ENCODE measurements around the gene SLC9A9. TPM values are rescaled to one million over a fixed set of nuclear protein-coding genes. Genes with fewer than 3 reads are reported as not detected.

The SLC9A9 gene
- total RNA-seq, 1 experiment from 2014 or later, result 2.2 TPM

DNA sequence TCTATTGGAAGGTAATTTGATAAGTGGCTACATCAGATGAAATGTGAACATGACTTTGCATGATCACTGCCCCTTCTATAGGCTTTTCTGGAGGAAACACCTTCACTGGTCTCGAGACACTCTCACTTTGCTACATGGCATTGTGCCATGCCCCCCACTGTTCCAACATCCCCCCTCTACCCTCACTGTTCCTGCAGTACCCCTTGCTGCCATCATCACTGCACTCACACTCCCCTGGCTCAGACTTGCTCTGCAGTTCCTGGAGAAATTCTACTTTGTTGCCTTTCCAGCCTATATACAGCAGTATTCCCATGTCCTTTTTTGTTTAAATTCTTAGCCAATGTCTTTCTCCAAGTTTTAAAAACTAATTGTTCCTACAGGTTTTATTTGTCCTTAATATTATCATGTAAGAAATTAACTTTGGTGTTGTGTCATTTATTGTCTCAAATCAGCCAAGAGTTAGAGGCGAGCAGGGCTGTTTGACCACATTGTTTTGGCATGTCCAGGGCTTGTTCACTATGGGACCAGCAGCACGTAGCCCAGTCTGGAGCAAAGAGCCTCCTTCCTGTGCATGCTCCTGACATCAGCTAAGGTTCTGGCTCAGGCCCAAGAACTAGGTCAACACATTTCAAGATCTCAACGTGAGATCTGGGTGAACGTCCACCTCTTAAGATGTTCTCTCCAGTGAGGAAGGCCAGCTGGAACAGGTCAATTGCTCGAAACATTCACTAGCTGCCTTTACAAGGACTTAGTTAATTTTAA is 246.4 kb downstream of the SLC9A9 start:
- no TSS peak for BruUV-seq (replicated peaks)
- H3K36me3 Mint-ChIP-seq (ENCODE audit: insufficient read depth, unreplicated experiment), result no peaks in the 10 kb centered on the region
- intact Hi-C loops (cut with micrococcal nuclease), result no loop called here
- DNase-seq (ENCODE audit: unreplicated experiment), result peak; percentile 78
- ChIA-PET POLR2A (interaction anchor here (0.7 to 2.3 kb wide), 6 partner anchors 9 to 482 kb away, joined by 3 to 17 read pairs (median 4); partner anchors contain the start of gene CHST2), CTCF (interaction anchor here (0.5 to 0.9 kb wide), 3 partner anchors 71 to 142 kb away, joined by 3 to 4 read pairs (median 3); no protein-coding TSS in a partner anchor)
- peak overlapping the region; percentile 93 for H3K27ac Mint-ChIP-seq (ENCODE audit: low read depth, unreplicated experiment)
- H3K9me3 Mint-ChIP-seq (ENCODE audit: unreplicated experiment), result no peaks in the 10 kb centered on the region
- TF ChIP-seq, protein P1, sequence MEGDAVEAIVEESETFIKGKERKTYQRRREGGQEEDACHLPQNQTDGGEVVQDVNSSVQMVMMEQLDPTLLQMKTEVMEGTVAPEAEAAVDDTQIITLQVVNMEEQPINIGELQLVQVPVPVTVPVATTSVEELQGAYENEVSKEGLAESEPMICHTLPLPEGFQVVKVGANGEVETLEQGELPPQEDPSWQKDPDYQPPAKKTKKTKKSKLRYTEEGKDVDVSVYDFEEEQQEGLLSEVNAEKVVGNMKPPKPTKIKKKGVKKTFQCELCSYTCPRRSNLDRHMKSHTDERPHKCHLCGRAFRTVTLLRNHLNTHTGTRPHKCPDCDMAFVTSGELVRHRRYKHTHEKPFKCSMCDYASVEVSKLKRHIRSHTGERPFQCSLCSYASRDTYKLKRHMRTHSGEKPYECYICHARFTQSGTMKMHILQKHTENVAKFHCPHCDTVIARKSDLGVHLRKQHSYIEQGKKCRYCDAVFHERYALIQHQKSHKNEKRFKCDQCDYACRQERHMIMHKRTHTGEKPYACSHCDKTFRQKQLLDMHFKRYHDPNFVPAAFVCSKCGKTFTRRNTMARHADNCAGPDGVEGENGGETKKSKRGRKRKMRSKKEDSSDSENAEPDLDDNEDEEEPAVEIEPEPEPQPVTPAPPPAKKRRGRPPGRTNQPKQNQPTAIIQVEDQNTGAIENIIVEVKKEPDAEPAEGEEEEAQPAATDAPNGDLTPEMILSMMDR (IDR thresholded peaks at IDR 0.05; ENCODE audit: unreplicated experiment), result no peak
- peaks cover 25% of the 10 kb centered on the region for H3K4me1 Mint-ChIP-seq (ENCODE audit: insufficient read depth, unreplicated experiment)
- H3K4me3 Mint-ChIP-seq (ENCODE audit: unreplicated experiment), result no peak overlapping the region
- no peaks in the 10 kb centered on the region for H3K27me3 Mint-ChIP-seq (ENCODE audit: insufficient read depth, unreplicated experiment)

DNA sequence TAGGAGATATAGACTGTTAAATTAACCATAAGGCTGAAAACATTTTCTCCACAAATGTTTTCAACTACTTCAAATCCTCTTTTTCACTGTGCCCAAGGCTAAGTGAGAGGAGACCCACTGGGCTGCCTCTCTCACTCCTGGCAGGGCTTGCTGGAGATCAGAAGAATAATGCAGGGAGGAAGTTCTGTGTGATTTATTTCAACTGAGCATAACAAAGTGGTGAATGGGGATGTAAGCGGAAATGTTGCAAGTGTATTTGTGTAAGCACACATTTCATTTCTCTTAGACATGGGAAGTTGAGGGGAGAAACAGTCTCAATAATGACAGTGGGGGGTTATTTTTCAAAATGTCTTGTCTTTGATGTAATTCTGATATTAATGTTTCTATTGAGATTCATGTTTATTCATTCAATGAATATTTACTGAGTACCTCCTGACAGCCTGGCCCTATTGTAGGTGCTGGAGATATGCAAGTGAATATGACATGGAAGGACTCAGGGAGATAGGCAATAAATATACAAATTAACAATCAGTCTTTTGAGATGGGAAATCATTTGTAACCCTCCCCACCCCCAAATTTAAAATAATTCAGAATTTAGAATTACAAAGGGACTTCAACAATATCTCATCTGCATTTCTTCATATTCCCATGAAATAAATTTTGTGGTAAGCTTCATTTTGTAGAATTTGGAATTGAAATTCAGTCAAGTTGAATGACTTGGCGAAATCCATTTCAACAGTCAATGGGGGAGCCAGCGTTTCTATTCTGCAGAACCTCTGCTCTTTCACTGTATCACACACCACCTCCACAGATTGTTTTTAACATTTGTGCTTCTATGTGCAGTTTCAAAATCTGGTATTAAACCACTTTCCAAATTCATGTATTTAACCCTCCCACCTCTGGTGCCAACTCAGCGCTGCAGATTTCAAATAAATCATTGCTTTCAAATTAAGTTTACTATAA is 247.2 kb downstream of the SLC9A9 start:
- ChIA-PET POLR2A (interaction anchor here (0.8 to 2.3 kb wide), 3 partner anchors 8 to 33 kb away, joined by 3 to 17 read pairs (median 5); no protein-coding TSS in a partner anchor), CTCF (no interaction called here)
- DNase-seq (ENCODE audit: unreplicated experiment), result peak; percentile 60
- H3K9me3 Mint-ChIP-seq (ENCODE audit: unreplicated experiment), result no peaks in the 10 kb centered on the region
- H3K27ac Mint-ChIP-seq (ENCODE audit: low read depth, unreplicated experiment), result peak overlapping the region; percentile 93
- H3K36me3 Mint-ChIP-seq (ENCODE audit: insufficient read depth, unreplicated experiment), result no peaks in the 10 kb centered on the region
- no peak overlapping the region for H3K4me3 Mint-ChIP-seq (ENCODE audit: unreplicated experiment)
- TF ChIP-seq, protein P1 (IDR thresholded peaks at IDR 0.05; ENCODE audit: unreplicated experiment), result no peak
- intact Hi-C loops (cut with micrococcal nuclease), result no loop called here
- H3K27me3 Mint-ChIP-seq (ENCODE audit: insufficient read depth, unreplicated experiment), result no peaks in the 10 kb centered on the region
- BruUV-seq (replicated peaks), result no TSS peak
- H3K4me1 Mint-ChIP-seq (ENCODE audit: insufficient read depth, unreplicated experiment), result peaks cover 19% of the 10 kb centered on the region

DNA sequence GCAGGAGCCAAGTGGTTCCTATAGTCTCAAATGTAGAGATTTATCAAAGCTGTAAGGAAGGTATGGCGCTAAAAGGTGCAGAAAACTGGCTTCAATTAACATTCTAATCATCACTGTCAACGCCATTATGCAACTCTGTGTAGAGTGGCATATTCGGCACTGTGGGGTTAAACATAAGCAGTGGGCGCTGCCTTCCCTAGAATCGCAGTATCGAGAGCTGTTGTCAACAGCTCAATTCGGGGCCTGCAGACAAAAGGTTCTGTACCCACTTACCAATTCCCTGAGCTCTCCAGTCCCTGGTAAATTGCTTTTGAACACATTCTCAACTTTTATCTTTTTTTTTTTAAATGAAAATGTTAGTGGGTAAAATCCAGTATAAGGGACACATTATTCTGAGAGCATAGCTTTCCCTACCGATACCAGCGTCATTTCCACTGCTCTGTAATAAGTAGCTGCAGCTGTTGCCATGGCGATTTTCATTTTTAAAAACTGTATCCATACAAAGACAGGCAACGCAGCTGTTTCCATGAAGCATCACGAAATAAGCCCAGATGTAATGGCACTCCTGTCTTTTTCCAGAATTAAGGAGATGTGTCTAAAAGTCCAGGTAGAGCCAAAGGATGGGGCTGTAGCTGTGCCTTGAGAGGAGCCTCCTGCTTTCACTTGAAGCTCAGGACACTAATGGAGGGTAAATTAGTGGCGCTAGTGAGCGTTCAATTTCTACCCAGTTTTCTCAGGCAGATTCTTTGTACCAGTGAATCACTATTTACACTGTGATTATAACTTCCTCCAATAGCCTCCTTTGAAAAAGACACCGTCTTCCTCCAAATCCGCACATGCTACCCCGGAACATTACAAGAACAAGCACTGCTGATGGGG is 250.3 kb downstream of the SLC9A9 start:
- POLR2A ChIA-PET, result interaction anchor here (0.6 kb wide), 1 partner anchor 492 kb away, joined by 3 read pairs; no protein-coding TSS in a partner anchor
- CTCF ChIA-PET, result interaction anchor here (0.5 to 1.4 kb wide), 7 partner anchors 15 to 979 kb away, joined by 3 to 5 read pairs (median 3); no protein-coding TSS in a partner anchor
- Mint-ChIP-seq H3K27me3 (ENCODE audit: insufficient read depth, unreplicated experiment) (no peaks in the 10 kb centered on the region), H3K27ac (ENCODE audit: low read depth, unreplicated experiment) (no peak overlapping the region), H3K4me1 (ENCODE audit: insufficient read depth, unreplicated experiment) (peaks cover 13% of the 10 kb centered on the region), H3K36me3 (ENCODE audit: insufficient read depth, unreplicated experiment) (no peaks in the 10 kb centered on the region), H3K4me3 (ENCODE audit: unreplicated experiment) (no peak overlapping the region), H3K9me3 (ENCODE audit: unreplicated experiment) (no peaks in the 10 kb centered on the region)
- no TSS peak for BruUV-seq (replicated peaks)
- TF ChIP-seq, protein P1 (IDR thresholded peaks at IDR 0.05; ENCODE audit: unreplicated experiment), result no peak
- intact Hi-C loops (cut with micrococcal nuclease), result no loop called here
- DNase-seq (ENCODE audit: unreplicated experiment), result no peak

Measured in MCF 10A (cell line).